Activated T-cell treated with anti-CD3 and anti-CD28 coated beads, Interleukin-2, amount 50 U/mL, for 4 hours (primary cell): Measurements from ENCODE around the gene PAPPA2. TPM values are rescaled to one million over a fixed set of nuclear protein-coding genes. Genes with fewer than 3 reads are reported as not detected.

ENCODE experiments used
- ATAC-seq, 2 donors: fragments of 200-7000 bp; cut with Tn5 transposase; one replicate each; pipeline ENCODE4 v1.10.0; 2021
- DNase-seq: peaks from one replicate; pipeline ENCODE4 v3.0.0-alpha.2; 2020
- H3K27me3 Mint-ChIP-seq: one replicate; pipeline ENCODE4 v1.8.0; 2021; ENCODE audit warnings: low read depth, mixed read lengths
- H3K36me3 Mint-ChIP-seq: one replicate; pipeline ENCODE4 v1.8.0; 2022; ENCODE audit warnings: mixed read lengths; ENCODE audit not compliant: insufficient read depth
- H3K4me1 Mint-ChIP-seq: one replicate; pipeline ENCODE4 v1.8.0; 2021; ENCODE audit warnings: low read depth, mixed read lengths
- H3K4me3 Mint-ChIP-seq: one replicate; pipeline ENCODE4 v1.8.0; 2021; ENCODE audit warnings: mild to moderate bottlenecking, moderate library complexity, mixed read lengths
- H3K9me3 Mint-ChIP-seq: one replicate; pipeline ENCODE4 v1.8.0; 2021; ENCODE audit warnings: mixed read lengths
- total RNA-seq, 3 donors: library from RNA; stranded (reverse); gene quantifications; one replicate each; pipeline ENCODE4 v1.2.1, GENCODE V29; 2021

PAPPA2 gene
- total RNA-seq, 3 donors from 2014 or later = 0.05 TPM; not detected in 2

GRCh38 chr1:176576670-176577069 is 113.7 kb downstream of the PAPPA2 start:
- no peaks in the 10 kb centered on the region for H3K27me3 Mint-ChIP-seq
- DNase-seq = no peak
- H3K9me3 Mint-ChIP-seq = no peaks in the 10 kb centered on the region
- H3K4me1 Mint-ChIP-seq = no peaks in the 10 kb centered on the region
- no peak for ATAC-seq
- no peak overlapping the region for H3K4me3 Mint-ChIP-seq
- no peaks in the 10 kb centered on the region for H3K36me3 Mint-ChIP-seq

- ATAC-seq (no peak), DNase-seq (no peak)
- no peaks in the 10 kb centered on the region for H3K9me3 Mint-ChIP-seq
- no peaks in the 10 kb centered on the region for H3K27me3 Mint-ChIP-seq
- H3K4me1 Mint-ChIP-seq = no peaks in the 10 kb centered on the region
- H3K4me3 Mint-ChIP-seq = no peak overlapping the region
- H3K36me3 Mint-ChIP-seq = no peaks in the 10 kb centered on the region
These were observed 114.7 kb downstream of the PAPPA2 start for GRCh38 chr1:176577646-176578197.

- no peaks in the 10 kb centered on the region for H3K9me3 Mint-ChIP-seq
- no peaks in the 10 kb centered on the region for H3K36me3 Mint-ChIP-seq
- H3K4me1 Mint-ChIP-seq = no peaks in the 10 kb centered on the region
- ATAC-seq (no peak), DNase-seq (no peak)
- H3K4me3 Mint-ChIP-seq = no peak overlapping the region
- H3K27me3 Mint-ChIP-seq = no peaks in the 10 kb centered on the region
These were observed 116.1 kb downstream of the PAPPA2 start for GRCh38 chr1:176579087-176579486.

- H3K9me3 Mint-ChIP-seq = no peaks in the 10 kb centered on the region
- no peak for DNase-seq
- no peak overlapping the region for H3K4me3 Mint-ChIP-seq
- H3K36me3 Mint-ChIP-seq = no peaks in the 10 kb centered on the region
- ATAC-seq = no peak
- H3K27me3 Mint-ChIP-seq = no peaks in the 10 kb centered on the region
- no peaks in the 10 kb centered on the region for H3K4me1 Mint-ChIP-seq
These were observed 132.2 kb downstream of the PAPPA2 start for GRCh38 chr1:176595217-176595616.

- H3K36me3 Mint-ChIP-seq = no peaks in the 10 kb centered on the region
- H3K9me3 Mint-ChIP-seq = no peaks in the 10 kb centered on the region
These were observed 138.4 kb downstream of the PAPPA2 start for GRCh38 chr1:176601348-176601747.

GRCh38 chr1:176602388-176603004 is 139.5 kb downstream of the PAPPA2 start:
- no peak for DNase-seq
- Mint-ChIP-seq H3K9me3 (no peaks in the 10 kb centered on the region), H3K4me1 (no peaks in the 10 kb centered on the region), H3K4me3 (no peak overlapping the region), H3K27me3 (no peaks in the 10 kb centered on the region), H3K36me3 (no peaks in the 10 kb centered on the region)
- ATAC-seq = no peak

More at GRCh38 chr1:176601348-176601747, 138.4 kb downstream of the PAPPA2 start:
- Mint-ChIP-seq H3K4me3 (no peak overlapping the region), H3K27me3 (no peaks in the 10 kb centered on the region), H3K4me1 (no peaks in the 10 kb centered on the region)
- DNase-seq = no peak
- no peak for ATAC-seq

GRCh38 chr1:176603696-176604095 is 140.7 kb downstream of the PAPPA2 start:
- H3K4me1 Mint-ChIP-seq = no peaks in the 10 kb centered on the region
- no peaks in the 10 kb centered on the region for H3K27me3 Mint-ChIP-seq
- ATAC-seq = no peak
- no peaks in the 10 kb centered on the region for H3K36me3 Mint-ChIP-seq
- H3K9me3 Mint-ChIP-seq = no peaks in the 10 kb centered on the region
- no peak overlapping the region for H3K4me3 Mint-ChIP-seq
- no peak for DNase-seq

GRCh38 chr1:176604461-176604860 is 141.5 kb downstream of the PAPPA2 start:
- H3K4me1 Mint-ChIP-seq = no peaks in the 10 kb centered on the region
- H3K36me3 Mint-ChIP-seq = no peaks in the 10 kb centered on the region
- ATAC-seq = no peak
- DNase-seq = no peak
- H3K4me3 Mint-ChIP-seq = no peak overlapping the region
- no peaks in the 10 kb centered on the region for H3K9me3 Mint-ChIP-seq
- no peaks in the 10 kb centered on the region for H3K27me3 Mint-ChIP-seq

GRCh38 chr1:176605176-176605575 is 142.2 kb downstream of the PAPPA2 start:
- ATAC-seq (no peak), DNase-seq (no peak)
- Mint-ChIP-seq H3K9me3 (no peaks in the 10 kb centered on the region), H3K36me3 (no peaks in the 10 kb centered on the region), H3K27me3 (no peaks in the 10 kb centered on the region), H3K4me3 (no peak overlapping the region), H3K4me1 (no peaks in the 10 kb centered on the region)

GRCh38 chr1:176609556-176610408 is 146.8 kb downstream of the PAPPA2 start:
- ATAC-seq (no peak), DNase-seq (no peak)
- no peaks in the 10 kb centered on the region for H3K36me3 Mint-ChIP-seq
- H3K4me3 Mint-ChIP-seq = no peak overlapping the region
- H3K27me3 Mint-ChIP-seq = no peaks in the 10 kb centered on the region
- no peaks in the 10 kb centered on the region for H3K4me1 Mint-ChIP-seq
- H3K9me3 Mint-ChIP-seq = no peaks in the 10 kb centered on the region

- H3K9me3 Mint-ChIP-seq = no peaks in the 10 kb centered on the region
- no peak for ATAC-seq
These were observed 149.8 kb downstream of the PAPPA2 start for GRCh38 chr1:176612791-176613190.

GRCh38 chr1:176617881-176618280 is 154.9 kb downstream of the PAPPA2 start:
- H3K4me3 Mint-ChIP-seq = no peak overlapping the region
- H3K4me1 Mint-ChIP-seq = no peaks in the 10 kb centered on the region
- H3K36me3 Mint-ChIP-seq = no peaks in the 10 kb centered on the region
- H3K27me3 Mint-ChIP-seq = no peaks in the 10 kb centered on the region
- ATAC-seq = no peak
- DNase-seq = no peak
- no peaks in the 10 kb centered on the region for H3K9me3 Mint-ChIP-seq

More at GRCh38 chr1:176612791-176613190, 149.8 kb downstream of the PAPPA2 start:
- H3K36me3 Mint-ChIP-seq = no peaks in the 10 kb centered on the region
- no peak overlapping the region for H3K4me3 Mint-ChIP-seq
- no peak for DNase-seq
- no peaks in the 10 kb centered on the region for H3K4me1 Mint-ChIP-seq
- H3K27me3 Mint-ChIP-seq = no peaks in the 10 kb centered on the region

GRCh38 chr1:176619261-176619660 is 156.3 kb downstream of the PAPPA2 start:
- no peaks in the 10 kb centered on the region for H3K36me3 Mint-ChIP-seq
- DNase-seq (no peak), ATAC-seq (no peak)
- no peaks in the 10 kb centered on the region for H3K9me3 Mint-ChIP-seq
- no peak overlapping the region for H3K4me3 Mint-ChIP-seq
- no peaks in the 10 kb centered on the region for H3K4me1 Mint-ChIP-seq
- H3K27me3 Mint-ChIP-seq = no peaks in the 10 kb centered on the region

- Mint-ChIP-seq H3K4me3 (no peak overlapping the region), H3K36me3 (no peaks in the 10 kb centered on the region), H3K4me1 (no peaks in the 10 kb centered on the region), H3K27me3 (no peaks in the 10 kb centered on the region), H3K9me3 (no peaks in the 10 kb centered on the region)
- DNase-seq (no peak), ATAC-seq (no peak)
These were observed 162.4 kb downstream of the PAPPA2 start for GRCh38 chr1:176625365-176625764.

GRCh38 chr1:176626572-176627061 is 163.6 kb downstream of the PAPPA2 start:
- ATAC-seq (no peak), DNase-seq (no peak)
- no peak overlapping the region for H3K4me3 Mint-ChIP-seq
- no peaks in the 10 kb centered on the region for H3K9me3 Mint-ChIP-seq
- no peaks in the 10 kb centered on the region for H3K4me1 Mint-ChIP-seq
- H3K27me3 Mint-ChIP-seq = no peaks in the 10 kb centered on the region
- H3K36me3 Mint-ChIP-seq = no peaks in the 10 kb centered on the region
